ENCODE results near the gene SLC18A3.

SLC18A3 gene

GRCh38 chr10:49651917-49652316 is 41.8 kb downstream of the SLC18A3 start:
- H3K4me1 ChIP-seq (ENCODE audit: control insufficient read depth, low read length), result peaks cover 60% of the 10 kb centered on the region
- no peak for TF ChIP-seq CTCF (IDR thresholded peaks at IDR 0.05; ENCODE audit: low read depth, low read length, poor library complexity, severe bottlenecking)
- TF ChIP-seq EZH2phosphoT487 (IDR thresholded peaks at IDR 0.05; ENCODE audit: borderline replicate concordance, low read length), result no peak
- H3K9me2 ChIP-seq (replicated peaks; ENCODE audit: control insufficient read depth, low read length), result no peaks in the 10 kb centered on the region
- no peak overlapping the region for H3K4me2 ChIP-seq (ENCODE audit: low read length)
- H4K20me1 ChIP-seq (ENCODE audit: control insufficient read depth, insufficient read depth, low read depth, low read length), result no peaks in the 10 kb centered on the region
- no peaks in the 10 kb centered on the region for H3K79me2 ChIP-seq (ENCODE audit: control insufficient read depth, low read length)
- no peaks in the 10 kb centered on the region for H3K9me3 ChIP-seq (ENCODE audit: control insufficient read depth, insufficient read depth, low read length)
- H3K4me3 ChIP-seq (ENCODE audit: low read length), result no peak overlapping the region
- H3F3A ChIP-seq (ENCODE audit: control insufficient read depth, insufficient read depth), result peaks cover 4% of the 10 kb centered on the region; the same call in 1 of the 2 replicates
- no peaks in the 10 kb centered on the region for H3K36me3 ChIP-seq (ENCODE audit: control insufficient read depth, low read length)
- no peaks in the 10 kb centered on the region for H3K27me3 ChIP-seq (ENCODE audit: control insufficient read depth, low read length)
- H3K27ac ChIP-seq (ENCODE audit: low read depth, low read length), result no peak overlapping the region

GRCh38 chr10:49652421-49653272 is 42.5 kb downstream of the SLC18A3 start:
- TF ChIP-seq CTCF (IDR thresholded peaks at IDR 0.05; ENCODE audit: low read depth, low read length, poor library complexity, severe bottlenecking) (no peak), EZH2phosphoT487 (IDR thresholded peaks at IDR 0.05; ENCODE audit: borderline replicate concordance, low read length) (no peak)
- Histone ChIP-seq H4K20me1 (ENCODE audit: control insufficient read depth, insufficient read depth, low read depth, low read length) (no peaks in the 10 kb centered on the region), H3F3A (ENCODE audit: control insufficient read depth, insufficient read depth) (peaks cover 4% of the 10 kb centered on the region; the same call in 1 of the 2 replicates), H3K27ac (ENCODE audit: low read depth, low read length) (no peak overlapping the region), H3K4me2 (ENCODE audit: low read length) (no peak overlapping the region), H3K36me3 (ENCODE audit: control insufficient read depth, low read length) (no peaks in the 10 kb centered on the region), H3K9me2 (replicated peaks; ENCODE audit: control insufficient read depth, low read length) (no peaks in the 10 kb centered on the region), H3K27me3 (ENCODE audit: control insufficient read depth, low read length) (no peaks in the 10 kb centered on the region), H3K4me3 (ENCODE audit: low read length) (no peak overlapping the region), H3K4me1 (ENCODE audit: control insufficient read depth, low read length) (peaks cover 60% of the 10 kb centered on the region), H3K9me3 (ENCODE audit: control insufficient read depth, insufficient read depth, low read length) (no peaks in the 10 kb centered on the region), H3K79me2 (ENCODE audit: control insufficient read depth, low read length) (no peaks in the 10 kb centered on the region)

- Histone ChIP-seq H3K27me3 (ENCODE audit: control insufficient read depth, low read length) (no peaks in the 10 kb centered on the region), H3K4me3 (ENCODE audit: low read length) (no peak overlapping the region), H3K9me3 (ENCODE audit: control insufficient read depth, insufficient read depth, low read length) (no peaks in the 10 kb centered on the region), H3F3A (ENCODE audit: control insufficient read depth, insufficient read depth) (peaks cover 4% of the 10 kb centered on the region; the same call in 1 of the 2 replicates), H4K20me1 (ENCODE audit: control insufficient read depth, insufficient read depth, low read depth, low read length) (no peaks in the 10 kb centered on the region), H3K9me2 (replicated peaks; ENCODE audit: control insufficient read depth, low read length) (no peaks in the 10 kb centered on the region), H3K79me2 (ENCODE audit: control insufficient read depth, low read length) (no peaks in the 10 kb centered on the region), H3K4me1 (ENCODE audit: control insufficient read depth, low read length) (peaks cover 52% of the 10 kb centered on the region), H3K4me2 (ENCODE audit: low read length) (no peak overlapping the region), H3K27ac (ENCODE audit: low read depth, low read length) (no peak overlapping the region), H3K36me3 (ENCODE audit: control insufficient read depth, low read length) (no peaks in the 10 kb centered on the region)
- TF ChIP-seq EZH2phosphoT487 (IDR thresholded peaks at IDR 0.05; ENCODE audit: borderline replicate concordance, low read length) (no peak), CTCF (IDR thresholded peaks at IDR 0.05; ENCODE audit: low read depth, low read length, poor library complexity, severe bottlenecking) (no peak)
Measured at GRCh38 chr10:49653273-49653929, 43.3 kb downstream of the SLC18A3 start.

Data from DOHH2 (cell line).